GM23338 (cell line): ENCODE measurements around the gene TCHHL1.
A peak's percentile ranks its signal among the peaks of the same experiment; 100 is the strongest.

Source experiments
- CTCF ChIP-seq, 2 experiments: fragments of 200-600 bp in 1 of 2; sonication (generic) in 1 of 2; conservative IDR thresholded peaks; 2 replicates each; pipeline versions ENCODE4 v1.5.1 to v1.6.1; 2016 to 2017; ENCODE audit warnings: antibody characterized with exemption in 2 of 2, low read depth in 2 of 2, mild to moderate bottlenecking in 2 of 2, moderate library complexity in 1 of 2
- POLR2AphosphoS5 ChIP-seq: IDR thresholded peaks from 2 replicates; pipeline ENCODE4 v1.6.1; 2016; ENCODE audit warnings: antibody characterized with exemption, low read depth

DNA sequence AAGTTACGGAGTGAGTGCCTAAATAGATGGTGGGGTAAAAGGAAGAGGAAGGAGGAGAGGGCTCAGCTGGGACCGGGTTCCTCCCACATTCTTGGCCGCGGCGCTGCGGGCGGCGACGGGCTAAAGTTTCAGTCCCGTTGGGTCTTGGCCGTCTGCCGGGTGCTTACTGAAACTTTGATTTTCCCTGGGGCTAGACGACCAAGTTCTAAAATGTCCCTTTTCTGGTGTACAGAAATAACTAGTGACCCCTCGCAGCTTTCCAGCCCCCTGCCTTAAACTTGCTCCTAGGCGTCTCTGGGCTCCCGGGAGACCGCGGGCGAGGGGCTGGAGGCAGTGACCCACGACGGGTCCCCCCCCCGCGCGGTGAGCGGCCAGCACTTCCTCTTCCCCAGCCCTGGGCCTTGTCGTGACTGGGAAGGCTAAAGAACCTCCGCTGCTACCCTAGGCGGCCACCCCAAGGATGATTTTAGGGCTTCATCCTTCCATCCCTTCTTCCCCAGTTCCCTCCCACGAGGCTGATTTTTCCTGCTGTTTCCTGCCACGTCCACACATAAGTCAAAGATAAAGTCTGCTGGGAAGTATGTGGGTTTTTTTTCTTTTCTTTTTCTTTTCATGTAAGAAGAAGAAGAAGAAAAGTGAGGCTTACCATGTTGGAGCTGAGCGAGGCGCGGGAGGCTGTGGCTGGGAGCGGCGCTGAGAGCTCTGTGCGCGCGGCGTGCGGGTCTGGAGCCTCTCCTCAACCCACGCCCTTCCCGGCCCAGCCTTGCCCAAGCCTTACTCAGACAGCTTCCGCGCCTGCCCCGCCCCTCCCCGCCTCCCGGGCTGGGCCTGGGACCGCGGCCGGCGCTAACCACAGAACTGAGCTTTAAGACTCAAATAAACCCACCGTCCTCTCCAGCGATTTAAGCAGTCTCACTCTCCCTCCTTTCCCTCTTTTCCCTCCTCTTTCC lies 52.3 kb downstream of the TCHHL1 start, which contains the start of gene S100A11:
- TF ChIP-seq POLR2AphosphoS5 (peak; percentile 39; the same call in 1 of the 2 replicates), CTCF (conservative IDR thresholded peaks at IDR 0.05; ENCODE audit: low read depth in 2 of 2) (no peak)
